Neural cell (in vitro differentiated cells): Measurements from ENCODE around the gene SLC2A5. TPM values are rescaled to one million over a fixed set of nuclear protein-coding genes. Genes with fewer than 3 reads are reported as not detected.

ENCODE experiments used
- H2AFZ ChIP-seq: fragments of 200-600, 300-800 bp; sonication (generic), shearing (Covaris generic); 2 replicates; pipeline ENCODE4 v1.6.0; 2014; ENCODE audit warnings: low read depth, mild to moderate bottlenecking, antibody characterized with exemption, low read length, moderate library complexity
- H3F3A ChIP-seq: fragments of 200-600 bp; shearing (Covaris generic); 2 replicates; pipeline ENCODE4 v1.6.1; 2016; ENCODE audit warnings: mild to moderate bottlenecking, moderate library complexity, mixed read lengths, antibody characterized with exemption, low read length; ENCODE audit not compliant: insufficient read depth, poor library complexity, severe bottlenecking
- H3K27ac ChIP-seq: fragments of 200-600, 300-800 bp; sonication (generic), shearing (Covaris generic); 2 replicates; pipeline ENCODE4 v1.5.1; 2014; ENCODE audit warnings: mild to moderate bottlenecking, low read length, moderate library complexity
- H3K27me3 ChIP-seq: fragments of 300-800, 200-600 bp; sonication (generic), shearing (Covaris generic); 2 replicates; pipeline ENCODE4 v1.6.0; 2014; ENCODE audit warnings: mild to moderate bottlenecking, low read depth, low read length, moderate library complexity; ENCODE audit not compliant: insufficient read depth
- H3K36me3 ChIP-seq: fragments of 300-800, 200-600 bp; sonication (generic), shearing (Covaris generic); 2 replicates; pipeline ENCODE4 v1.5.1; 2014; ENCODE audit warnings: mild to moderate bottlenecking, antibody characterized with exemption, low read length, moderate library complexity; ENCODE audit not compliant: insufficient read depth
- H3K4me2 ChIP-seq: fragments of 300-800, 200-600 bp; sonication (generic), shearing (Covaris generic); 2 replicates; pipeline ENCODE4 v1.6.0; 2014; ENCODE audit warnings: mild to moderate bottlenecking, low read length
- H3K4me3 ChIP-seq: fragments of 300-800, 200-600 bp; sonication (generic), shearing (Covaris generic); 2 replicates; pipeline ENCODE4 v1.5.1; 2014; ENCODE audit warnings: mild to moderate bottlenecking, low read length, moderate library complexity
- H3K79me2 ChIP-seq: fragments of 200-600 bp; shearing (Covaris generic); replicated peaks from 2 replicates; pipeline ENCODE4 v1.6.0; 2014; ENCODE audit warnings: mild to moderate bottlenecking, low read length, moderate library complexity; ENCODE audit not compliant: insufficient read depth
- H3K9ac ChIP-seq: fragments of 300-800, 200-600 bp; sonication (generic), shearing (Covaris generic); 2 replicates; pipeline ENCODE4 v1.6.1; 2016; ENCODE audit warnings: mild to moderate bottlenecking, low read length, mixed read lengths
- H3K9me2 ChIP-seq: fragments of 200-600 bp; shearing (Covaris generic); 2 replicates; pipeline ENCODE4 v1.6.1; 2016; ENCODE audit warnings: mild to moderate bottlenecking, low read length, mixed read lengths; ENCODE audit not compliant: insufficient read depth
- H3K9me3 ChIP-seq: fragments of 200-600, 300-800 bp; sonication (generic), shearing (Covaris generic); 2 replicates; pipeline ENCODE4 v1.6.1; 2016; ENCODE audit warnings: mild to moderate bottlenecking, mixed run types, low read length, moderate library complexity, mixed read lengths
- H4K20me1 ChIP-seq: fragments of 200-600 bp; shearing (Covaris generic); 2 replicates; pipeline ENCODE4 v1.6.1; 2016; ENCODE audit warnings: mild to moderate bottlenecking, mixed run types; ENCODE audit not compliant: insufficient read depth
- CTCF ChIP-seq: fragments of 450-650 bp; IDR thresholded peaks from 2 replicates; pipeline ENCODE4 v1.5.1; 2014; ENCODE audit warnings: antibody characterized with exemption, mild to moderate bottlenecking, moderate library complexity; ENCODE audit not compliant: poor library complexity, severe bottlenecking
- EP300 ChIP-seq: fragments of 450-650 bp; conservative IDR thresholded peaks from 2 replicates; pipeline ENCODE4 v1.6.1; 2014; ENCODE audit warnings: antibody characterized with exemption, mild to moderate bottlenecking, moderate library complexity; ENCODE audit not compliant: poor library complexity, severe bottlenecking
- EZH2 ChIP-seq: fragments of 200-600, 300-800 bp; shearing (Covaris generic), sonication (generic); IDR thresholded peaks from 2 replicates; pipeline ENCODE4 v1.6.1; 2014; ENCODE audit warnings: antibody characterized with exemption, low read length, borderline replicate concordance, mild to moderate bottlenecking; ENCODE audit not compliant: insufficient read depth, poor library complexity, severe bottlenecking
- MXI1 ChIP-seq: fragments of 450-650 bp; conservative IDR thresholded peaks from 2 replicates; pipeline ENCODE4 v1.6.1; 2014; ENCODE audit warnings: antibody characterized with exemption, mild to moderate bottlenecking; ENCODE audit not compliant: poor library complexity, severe bottlenecking
- POLR2AphosphoS5 ChIP-seq: IDR thresholded peaks from 2 replicates; pipeline ENCODE4 v1.6.1; 2012
- RAD21 ChIP-seq: fragments of 450-650 bp; conservative IDR thresholded peaks from 2 replicates; pipeline ENCODE4 v1.6.1; 2014; ENCODE audit warnings: antibody characterized with exemption, mild to moderate bottlenecking, moderate library complexity
- REST ChIP-seq: IDR thresholded peaks from 2 replicates; pipeline ENCODE4 v1.6.1; 2012; ENCODE audit warnings: borderline replicate concordance
- SMC3 ChIP-seq: fragments of 450-650 bp; conservative IDR thresholded peaks from 2 replicates; pipeline ENCODE4 v1.6.1; 2014; ENCODE audit warnings: antibody characterized with exemption, mild to moderate bottlenecking, moderate library complexity; ENCODE audit not compliant: poor library complexity
- TAF1 ChIP-seq: IDR thresholded peaks from 2 replicates; pipeline ENCODE4 v1.6.1; 2012; ENCODE audit warnings: low read depth
- polyA plus RNA-seq: library from polyadenylated mRNA; depleted of rRNA; stranded (reverse); fragments of >200 nt; gene quantifications from 2 replicates; pipeline ENCODE4 v1.2.3, GENCODE V29; 2014

The SLC2A5 gene
- polyA plus RNA-seq, 1 donor from 2014 or later, result not detected

DNA sequence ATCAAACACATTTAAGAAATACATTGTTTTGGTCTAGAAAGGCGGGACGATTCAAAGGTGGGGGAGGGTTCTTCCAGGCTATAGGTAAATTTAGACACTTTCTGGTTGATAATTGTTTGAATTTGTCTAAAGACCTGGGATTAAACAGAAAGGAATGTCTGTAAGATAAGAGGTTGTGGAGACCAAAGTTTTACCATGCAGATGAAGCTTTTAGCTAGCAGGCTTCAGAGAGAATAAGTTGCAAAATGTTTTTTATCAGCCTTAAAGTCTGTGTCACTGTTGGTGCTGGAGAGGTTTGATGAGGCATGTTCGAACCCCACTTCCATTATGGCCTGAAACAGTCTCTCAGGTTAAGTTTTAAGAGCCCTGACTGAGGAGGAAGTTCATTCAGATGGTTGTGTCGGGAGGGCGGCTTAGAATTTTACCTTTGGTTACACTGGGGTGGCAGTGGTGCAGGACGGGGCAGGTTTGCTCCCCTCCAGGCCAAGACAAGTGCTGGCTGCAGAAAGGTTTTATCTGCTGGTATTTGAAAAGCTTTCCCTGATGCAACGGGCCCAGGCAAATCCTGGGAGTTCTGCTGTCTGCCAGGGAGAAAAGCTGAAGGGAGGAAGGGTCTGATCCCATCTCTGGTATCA lies 16.0 kb upstream of the SLC2A5 start:
- no peak for TF ChIP-seq EZH2
- TF ChIP-seq CTCF, result no peak
- TF ChIP-seq SMC3, result no peak
- TF ChIP-seq RAD21, result no peak
- TF ChIP-seq EP300, result no peak
- no peak for TF ChIP-seq REST
- TF ChIP-seq POLR2AphosphoS5, result no peak
- no peak for TF ChIP-seq MXI1
- TF ChIP-seq TAF1, result no peak

GRCh38 chr1:9084906-9085305 lies 15.5 kb upstream of the SLC2A5 start:
- TF ChIP-seq POLR2AphosphoS5 (no peak), TAF1 (no peak)
- Histone ChIP-seq H3K27me3 (no peaks in the 10 kb centered on the region), H2AFZ (no peak overlapping the region)

More for the DNA sequence above, 16.0 kb upstream of the SLC2A5 start:
- Histone ChIP-seq H3K79me2 (no peaks in the 10 kb centered on the region), H3K9me3 (no peaks in the 10 kb centered on the region), H3K27ac (no peak overlapping the region), H3F3A (no peaks in the 10 kb centered on the region), H3K9ac (no peak overlapping the region), H2AFZ (no peak overlapping the region), H3K4me2 (no peak overlapping the region), H4K20me1 (no peaks in the 10 kb centered on the region), H3K36me3 (no peaks in the 10 kb centered on the region), H3K4me3 (no peak overlapping the region), H3K9me2 (no peaks in the 10 kb centered on the region), H3K27me3 (no peaks in the 10 kb centered on the region)

DNA sequence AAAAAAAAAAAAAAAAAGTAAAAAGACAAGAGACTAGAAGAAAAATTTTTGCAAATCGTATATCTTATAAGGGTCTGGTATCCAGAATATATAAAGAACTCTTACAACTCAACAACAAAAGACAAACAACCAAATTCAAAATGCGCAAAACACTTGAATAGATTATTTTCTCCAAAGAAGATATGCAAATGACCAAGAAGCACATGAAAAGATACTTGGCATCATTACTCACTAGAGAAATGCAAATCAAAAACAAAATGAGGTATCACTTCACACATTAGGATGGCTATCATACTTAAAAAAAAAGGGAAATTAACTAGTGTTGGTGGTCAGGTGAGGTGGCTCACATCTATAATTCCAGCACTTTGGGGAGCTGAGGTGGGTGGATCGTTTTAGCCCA lies 12.0 kb upstream of the SLC2A5 start:
- no peaks in the 10 kb centered on the region for H3K9me2 ChIP-seq
- H3K9me3 ChIP-seq, result no peaks in the 10 kb centered on the region

More at GRCh38 chr1:9084906-9085305, 15.5 kb upstream of the SLC2A5 start:
- H3F3A ChIP-seq, result no peaks in the 10 kb centered on the region
- H3K9me3 ChIP-seq, result no peaks in the 10 kb centered on the region
- no peak overlapping the region for H3K4me2 ChIP-seq
- H3K79me2 ChIP-seq, result no peaks in the 10 kb centered on the region
- no peak overlapping the region for H3K9ac ChIP-seq
- no peak overlapping the region for H3K4me3 ChIP-seq
- H3K27ac ChIP-seq, result no peak overlapping the region
- H3K9me2 ChIP-seq, result no peaks in the 10 kb centered on the region
- H4K20me1 ChIP-seq, result no peaks in the 10 kb centered on the region
- H3K36me3 ChIP-seq, result no peaks in the 10 kb centered on the region

More for the DNA sequence above, 12.0 kb upstream of the SLC2A5 start:
- no peak for TF ChIP-seq CTCF
- TF ChIP-seq REST, result no peak
- TF ChIP-seq POLR2AphosphoS5, result no peak
- no peak for TF ChIP-seq EP300
- no peak for TF ChIP-seq MXI1
- TF ChIP-seq EZH2, result no peak
- TF ChIP-seq RAD21, result no peak
- TF ChIP-seq TAF1, result no peak
- no peak for TF ChIP-seq SMC3
- Histone ChIP-seq H4K20me1 (no peaks in the 10 kb centered on the region), H3K9ac (no peak overlapping the region), H3K4me3 (no peak overlapping the region), H3K4me2 (no peak overlapping the region), H3K27ac (no peak overlapping the region), H3K36me3 (no peaks in the 10 kb centered on the region), H3K79me2 (no peaks in the 10 kb centered on the region), H3F3A (no peaks in the 10 kb centered on the region), H3K27me3 (no peaks in the 10 kb centered on the region), H2AFZ (no peak overlapping the region)
